Measurements from ENCODE around the gene FHOD3. TPM values are rescaled to one million over a fixed set of nuclear protein-coding genes. Genes with fewer than 3 reads are reported as not detected.

FHOD3 gene
- total and polyA plus RNA-seq, 7 donors, result 5.4 to 98.2 (median 20.2) TPM

DNA sequence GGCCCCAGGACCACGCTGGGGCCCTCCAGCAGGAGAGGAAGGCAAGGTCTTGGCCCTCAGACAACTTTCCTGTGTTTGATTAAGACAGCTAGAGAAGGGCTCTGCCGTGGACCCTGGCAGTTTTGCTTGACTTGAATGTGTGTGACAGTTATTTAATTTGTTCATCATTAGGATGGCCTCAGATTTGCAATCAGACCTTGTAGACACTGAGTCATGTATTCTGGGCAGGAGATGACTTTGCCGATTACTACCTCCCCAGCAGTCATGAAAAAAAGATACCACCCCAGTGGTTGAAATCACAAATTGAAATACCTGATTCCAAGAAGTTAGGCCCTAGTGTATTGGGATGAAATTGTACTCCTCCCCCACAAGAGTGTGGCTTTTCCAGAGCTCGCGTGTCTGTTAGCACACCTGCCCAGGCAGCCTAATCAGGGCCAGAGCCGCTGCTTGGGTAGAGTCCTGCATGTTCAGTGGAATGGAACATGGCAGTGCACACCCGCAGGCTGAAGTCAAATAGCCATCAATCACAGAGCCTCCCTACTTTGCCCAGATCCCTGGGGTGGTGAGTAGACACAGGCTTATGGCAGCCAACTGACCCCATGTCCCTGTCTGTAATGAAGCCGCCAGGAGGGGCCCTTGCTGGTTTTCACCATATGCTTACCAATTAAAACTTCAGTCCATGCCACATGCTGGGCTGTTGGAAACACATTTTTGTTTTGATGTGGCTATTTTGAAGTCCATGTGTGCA, 408.8 kb downstream of the FHOD3 start:
- no peak for ATAC-seq
- 60 to 79% (median 75%) methylated on average over 8 of the region's 8 CpGs for WGBS, 3 donors
- no peak for TF ChIP-seq CTCF (IDR thresholded peaks at IDR 0.05)
- Histone ChIP-seq H3K9me3 (no peaks in the 10 kb centered on the region), H3K27me3 (ENCODE audit: insufficient read depth in 3 of 3, low read length in 2 of 3) (no peaks in the 10 kb centered on the region), H3K36me3 (ENCODE audit: insufficient read depth in 1 of 2, low read depth in 1 of 2) (no peaks in the 10 kb centered on the region), H3K4me1 (no peaks in the 10 kb centered on the region), H3K4me3 (no peak overlapping the region), H3K27ac (no peak overlapping the region)
- no peak for DNase-seq
- intact Hi-C loops (cut with DNase I), result no loop called here

DNA sequence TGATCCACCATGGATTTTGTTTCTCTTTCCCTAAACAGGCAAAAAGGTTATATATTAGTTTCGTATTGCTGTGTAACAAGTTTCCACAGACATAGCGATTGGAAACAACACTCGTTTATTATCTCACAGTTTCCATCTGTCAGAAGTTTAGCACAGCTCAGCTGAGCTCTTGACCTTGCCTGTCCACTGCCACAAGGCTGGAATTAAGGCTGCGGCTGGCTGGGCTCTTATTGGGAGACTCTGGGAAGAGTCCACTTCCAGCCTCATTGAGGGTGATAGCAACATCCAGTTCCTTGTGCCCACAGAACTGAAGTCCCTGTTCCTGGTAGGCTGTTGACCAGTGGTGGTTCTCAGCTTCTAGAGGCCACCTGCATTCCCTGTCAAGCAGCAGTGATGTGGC, 410.9 kb downstream of the FHOD3 start:
- intact Hi-C loops (cut with DNase I), result no loop called here
- no peak for DNase-seq
- no peak overlapping the region for H3K27ac ChIP-seq
- no peak overlapping the region for H3K4me3 ChIP-seq
- no peaks in the 10 kb centered on the region for H3K4me1 ChIP-seq
- 82 to 89% (median 89%) methylated on average over 4 of the region's 4 CpGs for WGBS, 3 donors
- no peaks in the 10 kb centered on the region for H3K9me3 ChIP-seq
- TF ChIP-seq CTCF (IDR thresholded peaks at IDR 0.05), result no peak
- ATAC-seq, result no peak
- H3K36me3 ChIP-seq (ENCODE audit: insufficient read depth in 1 of 2, low read depth in 1 of 2), result no peaks in the 10 kb centered on the region
- H3K27me3 ChIP-seq (ENCODE audit: insufficient read depth in 3 of 3, low read length in 2 of 3), result no peaks in the 10 kb centered on the region

DNA sequence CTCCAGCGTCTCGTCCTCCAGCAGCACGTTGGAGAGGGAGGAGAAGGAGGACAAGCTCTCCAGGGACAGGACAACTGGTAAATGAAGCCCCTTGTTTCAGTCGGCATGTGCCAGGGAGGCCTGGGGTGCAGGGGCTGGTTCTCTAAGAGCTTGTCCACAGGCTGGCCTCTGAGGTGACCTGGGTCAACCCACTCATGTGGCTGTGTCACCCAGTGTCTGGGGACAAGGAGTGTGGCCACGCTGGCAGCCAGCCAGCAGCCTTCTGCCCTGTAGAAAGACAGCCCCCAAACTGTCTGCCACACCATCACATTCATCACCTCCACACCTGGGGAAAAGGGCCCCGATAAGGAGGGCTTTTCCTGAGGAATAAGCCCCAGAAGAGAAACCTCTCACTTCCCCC, 411.8 kb downstream of the FHOD3 start:
- 78 to 90% (median 82%) methylated on average over 6 of the region's 6 CpGs for WGBS, 3 donors
- H3K27ac ChIP-seq, result no peak overlapping the region
- ATAC-seq, result no peak

DNA sequence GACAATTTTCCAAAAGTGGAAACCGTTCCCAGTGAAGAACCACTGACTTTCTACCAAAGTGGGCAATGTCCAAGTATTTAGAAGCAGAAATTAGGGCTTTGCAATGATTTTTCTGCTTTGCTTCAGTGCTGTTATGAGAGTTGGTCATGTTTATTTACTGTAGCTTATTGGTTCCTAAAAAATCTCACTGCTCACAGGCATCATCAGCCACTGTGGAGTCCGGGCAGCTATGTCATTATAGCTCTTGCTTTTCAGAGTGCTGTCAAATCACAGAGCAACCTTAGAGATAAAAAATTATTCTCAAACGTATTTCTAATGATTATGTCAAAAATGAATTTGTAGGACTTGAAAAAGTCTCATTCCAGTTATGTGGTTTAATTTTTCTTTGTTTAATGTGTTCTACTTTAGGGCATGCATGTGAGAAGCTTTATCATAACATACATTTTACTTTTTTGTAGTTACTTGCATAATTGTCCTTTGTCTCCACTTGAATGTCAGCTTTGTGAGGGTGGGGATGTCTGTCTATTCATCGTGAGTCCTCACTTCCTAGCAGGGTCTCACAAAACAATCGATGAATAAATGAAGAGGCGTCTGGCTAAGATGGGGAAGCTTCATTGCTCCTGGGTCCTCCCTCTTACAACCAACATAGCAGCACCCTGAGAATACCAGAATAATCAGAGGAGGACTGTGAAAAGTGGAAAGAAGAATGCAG, 413.7 kb downstream of the FHOD3 start:
- no peaks in the 10 kb centered on the region for H3K27me3 ChIP-seq (ENCODE audit: insufficient read depth in 3 of 3, low read length in 2 of 3)
- no peak for ATAC-seq
- 79 to 82% (median 80%) methylated on average over 6 of the region's 6 CpGs for WGBS, 3 donors
- no peaks in the 10 kb centered on the region for H3K9me3 ChIP-seq
- no peaks in the 10 kb centered on the region for H3K4me1 ChIP-seq
- TF ChIP-seq CTCF (IDR thresholded peaks at IDR 0.05), result no peak
- H3K27ac ChIP-seq, result no peak overlapping the region
- no peak overlapping the region for H3K4me3 ChIP-seq
- DNase-seq, result no peak
- intact Hi-C loops (cut with DNase I), result no loop called here
- H3K36me3 ChIP-seq (ENCODE audit: insufficient read depth in 1 of 2, low read depth in 1 of 2), result no peaks in the 10 kb centered on the region

More for the DNA sequence above, 411.8 kb downstream of the FHOD3 start:
- Histone ChIP-seq H3K9me3 (no peaks in the 10 kb centered on the region), H3K4me3 (no peak overlapping the region), H3K27me3 (ENCODE audit: insufficient read depth in 3 of 3, low read length in 2 of 3) (no peaks in the 10 kb centered on the region), H3K36me3 (ENCODE audit: insufficient read depth in 1 of 2, low read depth in 1 of 2) (no peaks in the 10 kb centered on the region), H3K4me1 (no peaks in the 10 kb centered on the region)
- intact Hi-C loops (cut with DNase I), result no loop called here
- no peak for DNase-seq
- no peak for TF ChIP-seq CTCF (IDR thresholded peaks at IDR 0.05)
